Endothelial cell of umbilical vein (primary cell): Measurements from ENCODE around the gene TMEM151B. TPM values are rescaled to one million over a fixed set of nuclear protein-coding genes. Genes with fewer than 3 reads are reported as not detected.

Source experiments
- BruUV-seq: library from RNA; stranded (reverse); fragments of 400-500 nt; replicated peaks from 2 replicates; lab custom pipeline; 2021; lab: Mats Ljungman, UMichigan
- CTCF ChIA-PET: fragments of 300-600, 350-600 bp; sonication (Branson Sonifier 250); formaldehyde crosslinking; loops from one replicate; lab custom pipeline; 2021; ENCODE audit warnings: antibody characterized with exemption, inconsistent platforms; lab: Charles Lee
- POLR2A ChIA-PET: fragments of 300-600, 350-600 bp; sonication (Branson Sonifier 250); formaldehyde crosslinking; loops from one replicate; lab custom pipeline; 2021; ENCODE audit warnings: antibody characterized with exemption, inconsistent platforms; lab: Charles Lee
- DNase-seq: peaks from one replicate; pipeline ENCODE4 v3.0.0-alpha.2; 2011; ENCODE audit warnings: low read depth, low spot score
- FAIRE-seq: peaks from 2 replicates; lab custom pipeline; 2011; peaks lifted over from hg19 to GRCh38; lab: Jason Lieb, UNC
- H2AFZ ChIP-seq: 2 replicates; pipeline ENCODE4 v1.6.0; 2012; ENCODE audit warnings: low read depth, low read length, control low read depth, inconsistent platforms
- H3K27ac ChIP-seq: 2 replicates; pipeline ENCODE4 v1.5.1; 2011; ENCODE audit warnings: low read depth, mild to moderate bottlenecking, control low read depth, low read length, moderate library complexity; ENCODE audit not compliant: insufficient read depth
- H3K27me3 ChIP-seq, 2 experiments: 2 replicates each; pipeline versions ENCODE4 v1.6.0 to v1.6.1; 2011; ENCODE audit warnings: low read length in 2 of 2, mixed read lengths in 1 of 2; ENCODE audit not compliant: control insufficient read depth in 2 of 2, insufficient read depth in 2 of 2
- H3K36me3 ChIP-seq, 2 experiments: 2 replicates in 1 of 2; 3 replicates in 1 of 2; pipeline ENCODE4 v1.5.1; 2011; ENCODE audit warnings: low read length in 2 of 2, mild to moderate bottlenecking in 1 of 2, moderate library complexity in 1 of 2; ENCODE audit not compliant: control insufficient read depth in 2 of 2, insufficient read depth in 2 of 2; ENCODE audit errors: extremely low read depth in 1 of 2
- H3K4me1 ChIP-seq: 3 replicates; pipeline ENCODE4 v1.5.1; 2011; ENCODE audit warnings: mild to moderate bottlenecking, low read length; ENCODE audit not compliant: control insufficient read depth, insufficient read depth; ENCODE audit errors: extremely low read depth
- H3K4me2 ChIP-seq: 2 replicates; pipeline ENCODE4 v1.6.1; 2011; ENCODE audit warnings: low read length, control low read depth, mixed read lengths; ENCODE audit not compliant: insufficient read depth
- H3K4me3 ChIP-seq, 3 experiments: fragments of 200-600 bp in 1 of 3; sonication (generic), shearing (Covaris generic) in 1 of 3; replicated peaks in 1 of 3; 2 replicates each; pipeline ENCODE4 v1.5.1; 2011 to 2016; ENCODE audit warnings: control low read depth in 3 of 3, low read length in 3 of 3, mild to moderate bottlenecking in 2 of 3, inconsistent platforms in 1 of 3, low read depth in 1 of 3, moderate library complexity in 1 of 3; ENCODE audit not compliant: insufficient read depth in 1 of 3
- H3K79me2 ChIP-seq: 2 replicates; pipeline ENCODE4 v1.6.0; 2012; ENCODE audit warnings: low read length, inconsistent platforms; ENCODE audit not compliant: control insufficient read depth, insufficient read depth
- H3K9ac ChIP-seq: replicated peaks from 2 replicates; pipeline ENCODE3; 2011; ENCODE audit warnings: low read length, control low read depth; ENCODE audit not compliant: insufficient read depth; ENCODE audit errors: extremely low read depth
- H3K9me1 ChIP-seq: replicated peaks from 3 replicates; pipeline ENCODE4 v1.6.0; 2011; ENCODE audit warnings: mild to moderate bottlenecking, low read length; ENCODE audit not compliant: control insufficient read depth, insufficient read depth; ENCODE audit errors: extremely low read depth
- H3K9me3 ChIP-seq: replicated peaks from 2 replicates; pipeline ENCODE4 v1.5.1; 2012; ENCODE audit warnings: low read length, inconsistent platforms; ENCODE audit not compliant: control insufficient read depth, insufficient read depth
- H4K20me1 ChIP-seq: replicated peaks from 2 replicates; pipeline ENCODE3; 2011; ENCODE audit warnings: mild to moderate bottlenecking, low read length; ENCODE audit not compliant: control insufficient read depth, insufficient read depth; ENCODE audit errors: extremely low read depth
- CTCF ChIP-seq, 2 donors: IDR thresholded peaks; 1 replicate in 1 of 2; 2 replicates in 1 of 2; pipeline ENCODE4 v1.5.1; 2011; ENCODE audit warnings: low read length in 2 of 2, mild to moderate bottlenecking in 2 of 2, moderate library complexity in 2 of 2, control low read depth in 1 of 2, inconsistent platforms in 1 of 2, low read depth in 1 of 2; ENCODE audit not compliant: insufficient read depth in 1 of 2; ENCODE audit errors: extremely low read depth in 1 of 2
- EZH2 ChIP-seq: IDR thresholded peaks from 2 replicates; pipeline ENCODE4 v1.6.1; 2012; ENCODE audit warnings: borderline replicate concordance, low read depth, mild to moderate bottlenecking, moderate library complexity, low read length, inconsistent platforms; ENCODE audit not compliant: severe bottlenecking
- FOS ChIP-seq: IDR thresholded peaks from 2 replicates; pipeline ENCODE4 v1.6.1; 2011; ENCODE audit warnings: mild to moderate bottlenecking, low read length, moderate library complexity, borderline replicate concordance; ENCODE audit not compliant: insufficient read depth
- GATA2 ChIP-seq: IDR thresholded peaks from 2 replicates; pipeline ENCODE4 v1.7.0; 2011; ENCODE audit warnings: low read depth, mild to moderate bottlenecking, moderate library complexity, mixed read lengths, low read length; ENCODE audit not compliant: insufficient read length, insufficient read depth
- JUN ChIP-seq: IDR thresholded peaks from 2 replicates; pipeline ENCODE4 v1.6.1; 2011; ENCODE audit warnings: borderline replicate concordance, low read depth; ENCODE audit not compliant: insufficient read length, insufficient read depth
- MAX ChIP-seq: IDR thresholded peaks from 2 replicates; pipeline ENCODE4 v1.6.1; 2011; ENCODE audit not compliant: insufficient read depth, insufficient read length
- MYC ChIP-seq: IDR thresholded peaks from one replicate; pipeline ENCODE4 v1.6.1; 2011; ENCODE audit warnings: mild to moderate bottlenecking, low read depth, low read length
- POLR2A ChIP-seq: IDR thresholded peaks from 2 replicates; pipeline ENCODE4 v1.6.1; 2012; ENCODE audit warnings: low read depth, mild to moderate bottlenecking, control low read depth, low read length
- POLR2AphosphoS5 ChIP-seq: IDR thresholded peaks from 2 replicates; pipeline ENCODE4 v1.6.1; 2012; ENCODE audit warnings: low read depth, mild to moderate bottlenecking, control low read depth, low read length, moderate library complexity; ENCODE audit not compliant: insufficient read depth
- dilution Hi-C: fragments of 300-500 bp; cut with MboI; formaldehyde crosslinking; loops from one replicate; pipeline ENCODE4 v1.15.0; 2019; ENCODE audit warnings: low sequenced_read_pairs; ENCODE audit not compliant: extremely low pct_ligation_motif_present
- intact Hi-C: fragments of 100-400 bp; cut with micrococcal nuclease; formaldehyde crosslinking; loops from one replicate; pipeline ENCODE4 v1.10.0; 2022
- polyA plus RNA-seq, 4 experiments: library from polyadenylated mRNA; depleted of rRNA in 3 of 4; stranded (reverse) in 3 of 4; unstranded in 1 of 4; fragments of >200 nt; gene quantifications; 2 replicates each; pipeline versions ENCODE4 v1.2.1 to v1.2.3, GENCODE V29; 2011 to 2012; ENCODE audit warnings: missing spikeins in 1 of 4
- total RNA-seq: library from RNA; stranded (reverse); gene quantifications from 2 replicates; pipeline ENCODE4 v1.2.3, GENCODE V29; 2021

Gene TMEM151B
- total and polyA plus RNA-seq, 2 donors (not counting 3 experiments of a cell fraction or from before 2014, with no cell fraction given): 0.03 to 0.07 TPM

- no peak for TF ChIP-seq GATA2
- TF ChIP-seq CTCF (IDR thresholded peaks at IDR 0.05; ENCODE audit: extremely low read depth in 1 of 2, insufficient read depth in 1 of 2, low read depth in 1 of 2, low read length in 2 of 2): no peak
- TF ChIP-seq MYC: no peak
- no peak for TF ChIP-seq EZH2
- no peak for TF ChIP-seq POLR2A
- TF ChIP-seq JUN: no peak
- no peak for TF ChIP-seq POLR2AphosphoS5
- TF ChIP-seq FOS: no peak
- TF ChIP-seq MAX: no peak
- no TSS peak for BruUV-seq
- dilution Hi-C loops: loop anchor here (10.0 kb wide), 1 partner anchor 134 kb away; no protein-coding TSS in a partner anchor
Measured at GRCh38 chr6:44238687-44239350, 31.4 kb upstream of the TMEM151B start.

More at GRCh38 chr6:44238687-44239350, 31.4 kb upstream of the TMEM151B start:
- ChIA-PET POLR2A (no interaction called here), CTCF (interaction anchor here (2.1 to 7.2 kb wide), 2 partner anchors 64 to 142 kb away, joined by 16 to 148 read pairs; no protein-coding TSS in a partner anchor)
- Histone ChIP-seq H3K4me3 (no peak overlapping the region), H3K27me3 (no peaks in the 10 kb centered on the region), H3K4me2 (no peak overlapping the region), H3K9ac (no peak overlapping the region), H3K4me1 (peaks cover 33% of the 10 kb centered on the region), H3K79me2 (no peaks in the 10 kb centered on the region), H4K20me1 (no peaks in the 10 kb centered on the region), H3K36me3 (peaks cover 7 to 9% of the 10 kb centered on the region in 2 experiments), H3K9me3 (no peaks in the 10 kb centered on the region), H2AFZ (no peak overlapping the region), H3K27ac (no peak overlapping the region), H3K9me1 (no peaks in the 10 kb centered on the region)
- DNase-seq (no peak), FAIRE-seq (no peak)
- intact Hi-C loops: loop anchor here (1.0 kb wide), 1 partner anchor 7 kb away; no protein-coding TSS in a partner anchor
